GM10248 (cell line): ENCODE results near the gene PODN.

Experiments used
- CTCF ChIA-PET: fragments of 300-600 bp; sonication (Branson Sonifier 250); formaldehyde crosslinking; extraction: SDS; loops from one replicate; lab custom pipeline; 2021; ENCODE audit warnings: antibody characterized with exemption; lab: Yijun Ruan, JAX
- POLR2A ChIA-PET: fragments of 350-650 bp; sonication (Branson Sonifier 250); formaldehyde crosslinking; extraction: SDS; loops from one replicate; lab custom pipeline; 2020; ENCODE audit warnings: antibody characterized with exemption; lab: Yijun Ruan, JAX
- DNase-seq: peaks from one replicate; pipeline ENCODE4 v3.0.0; 2012; ENCODE audit errors: extremely low spot score
- CTCF ChIP-seq: IDR thresholded peaks from 2 replicates; pipeline ENCODE4 v1.5.1; 2012; ENCODE audit warnings: mild to moderate bottlenecking, low read depth; ENCODE audit errors: extremely low read depth, missing control alignments, control extremely low read depth

Gene PODN

GRCh38 chr1:53037159-53037558 is 24.9 kb upstream of the PODN start:
- ChIA-PET CTCF (no interaction called here), POLR2A (no interaction called here)
- no peak for TF ChIP-seq CTCF
- DNase-seq = no peak

- no peak for TF ChIP-seq CTCF
- no peak for DNase-seq
- POLR2A ChIA-PET = no interaction called here
- CTCF ChIA-PET = no interaction called here
Observed at GRCh38 chr1:53038566-53038965, 23.4 kb upstream of the PODN start.

- TF ChIP-seq CTCF = no peak
- ChIA-PET CTCF (interaction anchor here (1.0 to 1.6 kb wide), 5 partner anchors 9 to 16 kb away, joined by 3 to 5 read pairs (median 3); no protein-coding TSS in a partner anchor), POLR2A (no interaction called here)
- no peak for DNase-seq
Observed at GRCh38 chr1:53043271-53043670, 18.7 kb upstream of the PODN start.

GRCh38 chr1:53044926-53045325 is 17.1 kb upstream of the PODN start:
- ChIA-PET POLR2A (no interaction called here), CTCF (no interaction called here)
- no peak for DNase-seq
- no peak for TF ChIP-seq CTCF

GRCh38 chr1:53046930-53047329 is 15.1 kb upstream of the PODN start:
- TF ChIP-seq CTCF = no peak
- CTCF ChIA-PET = interaction anchor here (1.0 kb wide), 1 partner anchor 10 kb away, joined by 3 read pairs; no protein-coding TSS in a partner anchor
- DNase-seq = no peak

GRCh38 chr1:53047737-53048736 is 14.0 kb upstream of the PODN start:
- no peak for DNase-seq
- CTCF ChIA-PET = interaction anchor here (0.9 to 1.6 kb wide), 3 partner anchors 8 to 38 kb away, joined by 3 to 4 read pairs (median 3); no protein-coding TSS in a partner anchor
- POLR2A ChIA-PET = no interaction called here
- no peak for TF ChIP-seq CTCF

More at GRCh38 chr1:53046930-53047329, 15.1 kb upstream of the PODN start:
- POLR2A ChIA-PET = no interaction called here
